Stimulated activated CD8-positive, alpha-beta memory T cell treated with anti-CD3 and anti-CD28 coated beads, Interleukin-15, amount 100 ng/mL, for 1 hour (primary cell): ENCODE data around the gene NXN.
"Not testable (repeated sequence)": the region's sequence is repeated elsewhere in the genome, so short reads cannot be mapped to it uniquely, and the experiment has no call there.

ENCODE experiments used
- DNase-seq: peaks from one replicate; pipeline ENCODE4 v3.0.0-alpha.2; 2020; ENCODE audit warnings: low read depth

NXN gene

DNA sequence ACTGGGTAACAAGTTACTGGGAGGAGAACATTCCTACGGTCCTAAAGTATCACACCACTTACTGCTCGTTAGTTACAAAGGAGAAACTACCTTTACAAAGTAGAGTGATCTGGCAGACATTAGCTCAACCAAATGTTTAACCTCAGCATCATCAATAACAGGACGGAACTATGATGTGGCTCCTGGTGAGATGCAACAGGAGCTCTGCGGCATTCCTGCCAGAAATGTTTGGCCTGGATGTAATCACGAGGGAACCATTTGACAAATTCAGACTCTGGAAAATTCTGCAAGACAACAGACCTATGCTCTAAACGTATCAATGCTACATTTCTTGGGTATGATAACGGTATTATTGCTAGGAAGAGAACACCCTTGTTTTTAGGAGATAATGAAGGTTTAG, 117.0 kb downstream of the NXN start:
- no peak for DNase-seq

DNA sequence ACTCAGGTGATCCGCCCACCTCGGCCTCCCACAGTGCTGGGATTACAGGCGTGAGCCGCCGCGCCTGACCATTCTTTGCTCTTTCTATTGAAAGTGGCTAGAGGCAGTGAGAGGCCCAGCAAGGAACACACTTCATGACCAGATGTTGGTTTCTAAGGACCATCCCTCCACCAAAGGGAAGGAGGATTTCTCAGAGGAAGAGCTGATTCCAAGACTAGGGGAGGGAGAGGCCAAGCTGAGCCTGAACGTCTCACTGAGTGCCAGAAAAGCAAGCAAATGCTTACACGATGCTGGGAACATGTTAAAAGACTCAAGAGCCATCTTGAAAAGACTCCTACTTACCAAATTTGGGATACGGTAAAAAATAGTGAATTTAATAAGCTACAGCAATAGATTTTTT, 118.2 kb downstream of the NXN start:
- no peak for DNase-seq

DNA sequence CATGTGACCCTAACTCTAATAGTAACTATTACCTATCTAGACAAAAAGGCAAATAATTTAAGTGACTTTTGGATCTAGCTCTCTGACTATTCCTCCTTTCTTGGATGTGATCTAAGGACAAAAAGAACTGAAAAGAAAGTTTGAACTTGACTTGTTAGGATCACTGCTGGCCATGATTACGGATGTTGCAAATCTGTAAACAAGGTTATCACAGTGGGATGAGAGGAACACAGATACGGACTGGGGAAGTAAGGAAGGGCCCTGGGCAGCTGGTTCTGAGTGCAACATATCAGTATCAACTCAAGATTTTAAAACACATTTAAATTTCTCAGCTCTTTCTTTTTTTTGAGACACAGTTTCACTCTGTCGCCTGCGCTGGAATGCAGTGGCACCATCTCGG, 118.8 kb downstream of the NXN start:
- DNase-seq, result no peak

DNA sequence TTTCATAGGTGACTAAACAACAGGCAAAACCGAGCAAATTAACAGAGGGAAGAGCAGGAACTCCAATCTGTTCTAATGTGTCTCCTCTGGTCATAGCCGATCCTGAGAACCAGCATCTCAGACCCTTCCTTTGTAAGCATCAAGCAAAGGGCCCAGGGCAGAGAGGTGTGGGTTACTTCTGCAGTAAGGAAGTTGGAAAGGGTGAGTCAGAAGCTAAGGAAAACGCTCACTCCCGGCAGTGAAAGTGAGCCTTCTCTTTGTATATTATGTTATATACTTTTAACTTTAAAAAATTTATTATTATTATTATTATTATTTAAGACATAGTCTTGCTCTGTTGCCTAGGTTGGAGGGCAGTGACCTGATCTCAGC, 119.8 kb downstream of the NXN start:
- DNase-seq, result no peak

DNA sequence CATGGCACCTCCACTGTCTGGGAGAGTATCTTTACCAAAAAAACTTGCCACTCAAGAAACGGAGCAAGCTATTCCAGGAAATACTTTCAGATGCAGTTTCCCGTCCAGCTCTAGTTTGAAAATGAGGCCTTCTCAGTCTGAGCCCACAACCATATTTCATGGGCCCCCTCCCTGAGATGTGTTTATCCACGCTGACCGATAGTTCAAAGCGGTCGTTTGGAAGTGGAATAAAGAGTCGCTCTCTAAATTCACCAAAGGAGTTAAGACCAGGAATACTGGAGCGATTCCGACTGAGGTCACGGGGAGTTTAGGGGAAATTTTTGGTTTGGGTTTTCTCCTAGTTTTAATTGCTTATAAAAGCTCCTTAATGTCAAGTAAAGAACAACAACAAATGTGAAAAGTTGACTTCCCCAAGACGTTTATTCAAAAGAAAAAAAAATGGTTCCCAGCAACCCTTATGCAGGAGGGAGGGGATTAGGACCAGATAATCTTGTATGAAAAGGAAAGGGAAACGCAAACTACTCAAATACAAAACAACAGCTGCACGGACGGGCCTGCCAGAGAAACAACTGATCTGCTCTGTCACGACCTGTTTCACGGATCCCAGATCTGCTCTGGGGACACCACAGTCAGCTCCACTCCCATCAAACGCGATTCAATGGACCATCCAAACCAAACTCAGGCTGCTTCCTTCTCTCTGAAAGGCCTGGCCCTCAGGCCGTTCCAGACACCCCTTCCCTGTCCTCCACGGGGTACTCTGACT, 120.3 kb downstream of the NXN start:
- no peak for DNase-seq

DNA sequence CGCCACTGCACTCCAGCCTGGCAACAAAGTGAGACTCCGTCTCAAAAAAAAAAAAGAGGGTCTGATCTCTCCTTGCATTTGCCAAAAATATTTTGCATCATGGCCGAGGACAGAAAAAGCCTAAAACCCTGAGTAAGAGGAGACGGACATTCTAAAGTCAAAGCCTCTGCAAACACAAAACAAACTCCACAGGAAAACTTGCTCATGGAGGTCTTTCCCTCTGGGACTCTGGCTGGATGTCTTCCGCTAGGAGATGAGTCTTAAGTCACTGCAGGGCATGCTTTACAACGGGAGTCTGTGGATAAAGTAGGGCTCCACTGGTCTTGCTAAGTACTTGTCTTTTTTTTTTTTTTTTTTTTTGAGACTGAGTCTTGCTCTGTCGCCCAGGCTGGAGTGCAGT, 123.4 kb downstream of the NXN start:
- no peak for DNase-seq

DNA sequence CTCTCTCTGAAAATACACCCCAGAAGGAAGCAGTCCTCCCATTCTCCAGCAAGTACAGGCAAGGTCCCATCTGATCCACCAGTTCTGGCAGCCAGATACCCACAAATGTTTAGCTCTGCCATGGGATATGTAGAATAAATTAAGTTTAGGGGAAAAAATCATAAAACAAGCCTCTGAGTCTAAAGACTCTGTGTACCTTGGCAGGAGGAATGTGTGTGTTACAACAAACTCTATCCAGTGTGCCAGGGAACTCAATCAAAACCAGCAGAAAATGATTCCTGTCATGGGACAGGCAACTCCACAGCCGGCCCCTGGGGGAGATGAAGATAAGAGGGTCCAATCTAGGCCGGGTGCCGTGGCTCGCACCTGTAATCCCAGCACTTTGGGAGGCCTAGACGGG, 124.0 kb downstream of the NXN start:
- no peak for DNase-seq

DNA sequence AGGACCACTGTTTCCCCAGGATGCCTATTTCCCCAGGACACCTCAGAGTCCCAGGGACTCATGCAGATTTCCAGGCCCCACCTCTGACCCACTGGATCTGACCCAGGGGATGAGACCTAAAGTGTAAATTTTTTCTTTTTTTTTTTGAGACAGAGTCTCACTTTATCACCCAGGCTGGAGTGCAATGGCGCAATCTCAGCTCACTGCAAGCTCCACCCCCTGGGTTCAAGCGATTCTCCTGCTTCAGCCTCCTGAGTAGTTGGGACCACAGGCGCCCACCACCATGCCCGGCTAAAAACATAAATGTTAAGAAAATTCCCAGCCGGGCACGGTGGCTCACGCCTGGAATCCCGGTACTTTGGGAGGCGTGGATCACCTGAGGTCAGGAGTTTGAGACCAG, 126.7 kb downstream of the NXN start:
- DNase-seq, result not testable (repeated sequence)

DNA sequence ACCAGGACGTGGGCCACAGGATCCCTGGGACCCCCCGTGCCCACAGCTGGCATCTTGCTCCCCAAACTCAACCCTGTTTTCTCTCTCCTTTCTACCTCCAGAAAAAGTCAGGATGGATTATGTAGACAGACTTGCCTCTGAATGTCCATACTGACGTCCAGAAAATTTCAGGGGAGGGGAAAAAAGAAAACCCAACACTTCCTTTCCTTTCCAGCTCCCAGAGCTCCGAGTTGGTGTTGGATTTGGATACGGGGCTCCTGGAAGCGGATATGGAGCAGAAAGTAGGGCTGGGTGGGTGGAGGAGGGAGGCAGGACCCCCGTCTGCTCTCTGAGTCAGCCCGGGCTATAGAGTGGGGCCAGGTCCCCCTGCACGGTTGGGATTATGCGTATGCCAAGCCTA, 127.2 kb downstream of the NXN start:
- DNase-seq, result no peak

DNA sequence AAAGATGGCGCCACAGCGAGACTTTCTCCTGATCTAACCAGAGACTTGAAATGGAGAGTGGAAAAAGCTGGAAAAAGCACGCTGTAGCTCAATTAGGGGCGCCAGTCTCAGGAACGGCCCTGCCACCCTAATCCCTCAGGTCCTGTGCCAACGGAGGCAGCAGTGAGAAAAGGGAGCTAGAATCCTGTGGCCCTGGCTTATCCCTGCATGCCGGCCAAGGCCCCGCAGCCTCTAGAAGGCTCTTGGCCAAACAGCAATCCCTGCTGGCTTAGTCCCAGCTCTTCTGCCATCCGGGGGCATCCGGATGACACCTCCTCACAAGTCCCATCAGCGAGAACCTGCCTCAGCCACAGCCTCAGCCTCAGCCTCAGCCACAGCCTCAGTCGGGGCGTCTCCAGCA, 127.7 kb downstream of the NXN start:
- no peak for DNase-seq

DNA sequence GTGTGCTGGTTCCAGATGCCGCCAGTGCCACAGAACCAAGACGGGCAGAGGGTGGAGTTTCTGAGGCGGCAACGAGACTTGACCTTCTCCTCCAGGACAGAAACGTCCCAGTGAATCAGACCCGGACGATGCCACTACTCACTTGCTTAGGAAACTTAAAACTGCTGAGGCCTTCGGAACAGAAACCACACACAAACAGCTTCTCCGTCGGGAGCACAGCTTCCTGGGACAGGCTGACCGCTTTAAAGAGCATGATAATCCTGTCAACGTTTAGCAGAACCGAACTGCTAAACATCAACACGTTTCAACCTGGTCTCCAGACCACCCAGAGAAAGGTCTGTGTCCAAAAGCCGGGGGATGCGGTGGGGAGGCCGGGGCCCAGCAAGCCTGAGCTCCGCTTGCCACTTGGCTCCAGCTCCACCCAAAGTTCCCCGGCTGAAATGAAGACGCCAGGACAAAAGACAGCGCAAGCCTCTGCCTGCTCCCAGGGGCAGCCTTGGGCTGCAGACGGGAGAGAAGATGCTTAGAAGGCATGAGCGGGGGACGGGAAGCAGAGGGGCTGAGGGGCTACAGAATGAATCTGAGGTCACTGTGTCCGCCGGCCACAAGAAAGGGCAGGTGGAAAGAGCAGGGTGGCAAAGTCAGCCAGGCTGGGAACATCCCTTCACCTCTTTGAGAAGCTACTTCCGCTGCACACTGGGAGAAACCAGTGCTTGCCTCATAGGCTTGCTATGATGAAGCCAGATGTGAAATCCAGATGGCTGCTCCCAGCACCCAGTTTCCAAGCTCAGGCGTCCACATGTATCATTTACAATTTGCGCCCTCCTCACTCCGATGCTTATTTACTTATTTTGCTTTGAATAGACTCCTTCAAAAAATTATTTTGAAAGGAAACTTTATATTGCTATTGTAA, 128.5 kb downstream of the NXN start:
- no peak for DNase-seq

DNA sequence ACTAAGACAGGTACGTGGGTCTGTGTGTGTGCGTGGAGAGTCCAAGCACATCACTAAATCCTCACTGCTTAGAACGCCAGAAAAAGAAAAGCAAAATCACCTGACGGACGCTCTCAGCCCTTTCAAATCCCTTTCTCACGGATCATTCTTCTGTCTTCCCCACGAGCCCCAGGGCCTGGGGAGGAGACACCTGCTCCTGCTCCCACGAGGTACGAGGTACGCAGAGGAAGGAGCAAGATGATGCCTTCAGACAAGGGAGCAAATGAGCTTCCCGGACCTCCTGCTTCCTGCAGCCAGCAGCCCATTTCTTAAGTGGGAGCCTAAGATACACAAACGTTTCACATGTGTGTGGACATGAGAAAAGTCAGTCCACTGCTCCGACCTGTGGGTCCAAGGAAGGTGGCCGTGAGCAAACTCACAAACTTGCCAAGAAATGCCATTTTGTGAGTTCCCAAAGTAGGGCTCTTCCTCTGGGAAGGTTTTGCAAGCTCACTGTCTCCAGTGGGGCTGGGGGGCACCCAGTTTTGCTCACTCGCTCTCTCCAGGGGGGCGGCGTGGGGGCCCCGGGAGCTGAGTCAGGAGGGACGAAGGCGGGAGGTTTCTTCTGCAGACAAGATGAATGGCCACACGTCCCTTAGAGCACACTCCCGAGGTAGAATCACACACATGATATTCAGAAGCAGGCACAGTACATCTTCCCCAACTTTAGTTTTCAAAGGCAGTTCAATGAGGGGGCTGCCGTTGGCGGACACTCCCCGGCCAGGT, 129.3 kb downstream of the NXN start:
- no peak for DNase-seq

DNA sequence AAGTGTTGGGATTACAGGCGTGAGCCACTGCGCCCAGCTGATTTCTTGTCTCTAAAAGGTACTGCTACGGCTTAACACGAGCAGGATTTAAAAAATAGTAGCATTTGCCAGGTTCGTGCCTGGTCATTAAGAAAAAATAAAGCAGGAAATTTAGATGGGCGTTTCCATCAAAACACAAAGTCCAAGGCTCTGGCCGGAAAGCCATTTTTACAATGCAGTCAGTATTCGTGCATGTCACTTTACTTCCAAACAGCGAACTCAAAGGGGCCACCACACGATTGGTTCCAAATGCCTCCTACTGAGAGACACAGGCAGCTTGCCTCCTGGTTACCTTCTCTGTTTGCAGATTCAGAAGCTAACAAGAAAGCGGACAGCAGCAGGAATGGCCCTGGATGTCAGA, 131.2 kb downstream of the NXN start:
- no peak for DNase-seq

DNA sequence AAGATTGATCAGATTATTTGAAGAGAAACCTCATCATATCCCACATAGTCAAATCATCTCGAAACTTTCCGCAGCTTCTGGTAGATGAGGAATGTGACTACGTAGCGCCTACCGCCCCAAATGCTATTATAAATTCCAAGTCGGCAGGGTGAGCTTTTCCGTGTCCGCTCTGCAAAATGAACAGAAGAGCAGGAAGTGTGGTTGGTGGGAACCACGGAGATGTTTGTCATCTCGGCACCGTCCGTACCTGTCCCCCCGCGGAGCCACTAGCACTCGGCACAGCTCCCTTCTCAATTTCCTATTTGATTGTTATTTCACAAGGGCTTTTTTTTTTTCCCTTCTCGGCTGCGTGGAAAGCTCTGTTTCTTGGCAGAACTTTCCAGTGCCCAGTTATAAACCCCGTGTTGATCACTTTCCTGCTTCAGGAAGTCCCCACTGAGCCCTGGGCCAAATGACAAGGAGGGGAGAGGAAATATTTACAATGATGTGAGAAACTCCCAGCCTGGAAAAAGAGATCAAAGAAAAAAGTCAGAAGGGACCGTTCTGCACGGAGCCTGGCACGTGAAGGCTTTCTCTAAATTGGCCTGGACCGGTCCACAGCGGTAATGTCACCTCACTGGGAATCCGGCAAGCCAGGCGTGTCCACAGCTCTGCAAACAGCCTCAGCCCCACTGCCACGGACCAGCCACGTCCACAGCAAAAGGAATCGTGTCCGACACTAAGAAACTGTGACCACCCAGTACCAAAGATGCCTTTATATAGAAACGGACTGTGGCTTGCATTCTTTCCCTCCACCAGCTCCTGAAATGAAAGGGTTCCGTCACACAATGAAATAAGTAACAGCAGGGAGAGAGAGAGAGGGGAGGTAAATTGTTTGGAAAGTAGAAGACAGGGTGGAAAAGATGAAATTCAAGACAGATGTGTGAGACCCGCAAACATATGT, 132.4 kb downstream of the NXN start:
- DNase-seq, result no peak

DNA sequence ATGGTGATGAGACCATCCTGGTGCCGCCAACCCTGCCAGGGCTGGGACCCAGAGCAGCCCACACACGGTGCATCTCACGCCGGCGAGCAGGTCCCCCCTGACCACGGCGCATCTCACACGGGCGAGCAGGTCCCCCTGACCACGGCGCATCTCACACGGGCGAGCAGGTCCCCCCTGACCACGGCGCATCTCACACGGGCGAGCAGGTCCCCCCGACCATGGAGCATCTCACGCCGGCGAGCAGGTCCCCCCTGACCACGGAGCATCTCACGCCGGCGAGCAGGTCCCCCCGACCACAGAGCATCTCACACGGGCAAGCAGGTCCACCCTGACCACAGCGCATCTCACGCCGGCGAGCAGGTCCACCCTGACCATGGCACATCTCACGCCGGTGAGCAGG, 138.3 kb downstream of the NXN start:
- no peak for DNase-seq

DNA sequence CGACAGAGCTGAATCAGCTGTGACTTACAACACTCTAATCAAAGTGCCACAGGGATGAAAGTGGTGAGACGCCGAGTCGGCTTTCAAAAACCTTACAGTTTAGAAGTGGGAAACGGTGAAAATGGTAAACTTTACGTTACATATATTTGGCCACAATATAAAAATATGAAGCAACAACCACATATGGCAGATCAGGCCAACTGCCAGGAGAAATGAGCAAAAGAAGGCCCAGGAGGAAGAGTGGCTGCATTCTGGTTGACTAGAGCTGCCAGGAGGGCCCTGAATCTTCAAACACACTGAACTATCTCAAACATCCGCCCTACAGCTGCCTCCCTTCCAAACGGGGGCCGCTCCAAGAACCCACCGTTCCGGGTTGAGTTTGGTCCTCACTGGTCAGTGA, 141.1 kb downstream of the NXN start:
- no peak for DNase-seq

DNA sequence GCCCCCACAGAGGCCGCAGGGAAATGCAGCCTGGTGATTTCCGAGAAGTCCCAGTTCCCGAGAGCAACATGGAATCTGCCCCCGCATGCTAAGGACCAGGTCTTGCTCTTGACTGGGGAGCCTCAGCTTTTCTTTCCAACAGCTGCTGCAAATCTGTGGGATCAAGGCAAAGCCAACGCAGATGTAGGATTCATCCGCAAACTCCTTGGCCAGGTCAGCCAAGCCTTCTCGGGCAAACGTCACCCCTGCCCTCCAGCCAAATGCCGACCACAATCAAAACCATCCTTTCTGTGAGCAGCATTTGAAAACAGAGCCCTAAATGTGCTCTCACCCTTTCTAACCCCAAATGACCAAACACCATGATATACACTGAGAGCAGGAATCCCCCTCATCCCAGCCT, 143.4 kb downstream of the NXN start:
- DNase-seq, result no peak

DNA sequence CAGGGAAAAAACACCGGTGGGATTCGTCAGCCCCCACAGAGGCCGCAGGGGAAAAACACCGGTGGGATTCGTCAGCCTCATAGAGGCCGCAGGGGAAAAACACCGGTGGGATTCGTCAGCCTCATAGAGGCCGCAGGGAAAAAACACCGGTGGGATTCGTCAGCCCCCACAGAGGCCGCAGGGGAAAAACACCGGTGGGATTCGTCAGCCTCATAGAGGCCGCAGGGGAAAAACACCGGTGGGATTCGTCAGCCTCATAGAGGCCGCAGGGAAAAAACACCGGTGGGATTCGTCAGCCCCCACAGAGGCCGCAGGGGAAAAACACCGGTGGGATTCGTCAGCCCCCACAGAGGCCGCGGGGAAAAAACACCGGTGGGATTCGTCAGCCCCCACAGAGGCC, 143.9 kb downstream of the NXN start:
- not testable (repeated sequence) for DNase-seq

DNA sequence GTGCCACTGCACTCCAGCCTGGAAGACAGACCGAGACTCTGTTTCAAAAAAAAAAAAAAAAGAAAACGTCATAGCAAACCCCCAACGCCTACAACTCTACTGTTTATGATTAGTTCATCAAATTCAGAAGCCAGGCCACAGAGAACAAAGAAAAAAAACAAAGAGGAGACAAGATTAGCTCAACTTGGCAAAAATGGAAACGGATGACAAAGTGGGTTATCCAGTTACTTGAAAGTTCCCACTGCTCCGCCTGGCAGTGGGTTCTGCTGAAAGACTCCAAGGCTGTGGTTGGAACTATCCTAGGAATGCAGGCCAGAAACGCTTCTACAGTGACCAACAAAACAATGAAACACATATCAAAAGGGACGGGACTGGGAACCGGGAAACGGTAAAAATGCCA, 144.3 kb downstream of the NXN start:
- no peak for DNase-seq

DNA sequence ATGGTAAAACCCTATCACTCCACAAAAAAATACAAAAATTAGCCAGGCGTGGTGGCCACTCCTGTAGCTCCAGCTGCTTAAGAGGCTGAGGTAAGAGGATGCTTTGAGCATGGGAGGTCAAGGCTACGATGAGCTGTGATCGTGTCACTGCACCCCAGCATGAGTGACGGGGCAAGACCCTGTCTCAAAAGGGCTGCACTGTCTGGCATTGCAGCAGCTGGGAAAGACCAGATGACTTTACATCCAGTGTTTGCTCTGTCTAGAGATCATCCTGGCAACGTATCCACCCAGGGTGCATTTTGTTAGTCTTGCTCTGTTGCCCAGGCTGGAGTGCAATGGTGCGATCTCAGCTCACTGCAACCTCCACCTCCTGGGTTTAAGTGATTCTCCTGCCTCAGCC, 145.4 kb downstream of the NXN start:
- no peak for DNase-seq

DNA sequence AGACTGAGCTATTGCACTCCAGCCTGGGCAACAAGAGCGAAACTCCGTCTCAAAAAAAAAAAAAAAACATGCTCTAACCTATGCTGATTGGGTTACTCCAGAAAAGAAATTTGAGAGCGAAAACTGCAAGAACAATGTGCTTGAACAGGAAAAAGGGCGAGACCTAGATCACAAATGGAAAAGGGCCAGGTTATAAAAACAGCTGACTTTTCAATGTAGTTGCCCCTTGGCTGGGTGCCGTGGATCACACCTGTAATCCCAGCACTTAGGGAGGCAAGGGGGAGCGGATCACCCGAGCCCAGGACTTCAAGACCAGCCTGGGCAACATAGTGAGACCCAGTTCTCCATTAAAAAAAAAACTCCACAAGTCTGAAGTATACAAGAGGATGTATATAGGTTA, 148.6 kb downstream of the NXN start:
- DNase-seq, result no peak

DNA sequence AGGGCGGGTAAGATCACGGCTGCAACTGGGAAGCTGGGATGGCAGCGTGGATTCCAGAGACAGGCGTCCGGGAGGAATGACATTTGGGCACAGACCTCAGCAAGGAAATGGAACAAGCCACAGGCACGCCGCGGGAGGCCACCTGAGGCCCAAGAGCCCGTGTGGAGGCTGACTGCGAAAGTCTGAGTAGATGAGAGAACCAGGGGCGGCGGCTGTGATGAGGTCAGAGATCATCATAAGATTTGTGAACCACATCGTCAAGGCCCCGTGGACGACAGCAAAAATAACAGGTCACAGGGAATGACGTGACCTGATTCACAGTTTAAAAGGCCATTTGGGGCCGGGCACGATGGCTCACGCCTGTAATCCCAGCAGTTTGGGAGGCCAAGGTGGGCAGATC, 149.2 kb downstream of the NXN start:
- no peak for DNase-seq
